CD4-positive, alpha-beta T cell treated with Interleukin-12 subunit alpha and Interleukin-12 subunit beta, for 1 hour (primary cell): ENCODE data around the gene POLDIP3.

Experiments used
- DNase-seq: peaks from one replicate; pipeline ENCODE4 v3.0.0-alpha.2; 2020

The POLDIP3 gene

GRCh38 chr22:42642806-42643633, 28.3 kb upstream of the POLDIP3 start:
- no peak for DNase-seq

- DNase-seq = no peak
Measured at GRCh38 chr22:42641801-42642413, 27.2 kb upstream of the POLDIP3 start.

- DNase-seq = no peak
Measured at GRCh38 chr22:42639541-42640241, 25.0 kb upstream of the POLDIP3 start.

- DNase-seq = no peak
Measured at GRCh38 chr22:42637555-42637954, 22.9 kb upstream of the POLDIP3 start.

- DNase-seq = no peak
Measured at GRCh38 chr22:42636506-42636905, 21.8 kb upstream of the POLDIP3 start.

- DNase-seq = no peak
Measured at GRCh38 chr22:42635531-42635930, 20.8 kb upstream of the POLDIP3 start.

GRCh38 chr22:42633013-42633412, 18.3 kb upstream of the POLDIP3 start:
- DNase-seq = no peak

- DNase-seq = no peak
Measured at GRCh38 chr22:42632096-42632495, 17.4 kb upstream of the POLDIP3 start.

GRCh38 chr22:42630901-42631602, 16.4 kb upstream of the POLDIP3 start:
- DNase-seq = no peak

GRCh38 chr22:42630211-42630610, 15.5 kb upstream of the POLDIP3 start:
- DNase-seq = no peak

- no peak for DNase-seq
Measured at GRCh38 chr22:42627981-42628380, 13.3 kb upstream of the POLDIP3 start.

- no peak for DNase-seq
Measured at GRCh38 chr22:42626951-42627625, 12.4 kb upstream of the POLDIP3 start.

- DNase-seq = no peak
Measured at GRCh38 chr22:42626431-42626830, 11.7 kb upstream of the POLDIP3 start.

GRCh38 chr22:42625416-42625815, 10.7 kb upstream of the POLDIP3 start:
- DNase-seq = no peak

- no peak for DNase-seq
Measured at GRCh38 chr22:42624551-42625106, 9.9 kb upstream of the POLDIP3 start.

- DNase-seq = no peak
Measured at GRCh38 chr22:42623756-42624441, 9.2 kb upstream of the POLDIP3 start.

- DNase-seq = no peak
Measured at GRCh38 chr22:42623301-42623751, 8.6 kb upstream of the POLDIP3 start.

- DNase-seq = no peak
Measured at GRCh38 chr22:42622061-42622710, 7.5 kb upstream of the POLDIP3 start.

- peak; percentile 60 for DNase-seq
Measured at GRCh38 chr22:42621505-42622002, 6.9 kb upstream of the POLDIP3 start.

- no peak for DNase-seq
Measured at GRCh38 chr22:42620084-42620483, 5.4 kb upstream of the POLDIP3 start.
